Activated CD4-positive, alpha-beta memory T cell treated with anti-CD3 and anti-CD28 coated beads, Interleukin-2, amount 10 ng/mL, durations not matched to agents 7 days and 5 days (primary cell): ENCODE results near the gene GART. TPM values are rescaled to one million over a fixed set of nuclear protein-coding genes. Genes with fewer than 3 reads are reported as not detected.
"Not testable (repeated sequence)": the region's sequence is repeated elsewhere in the genome, so short reads cannot be mapped to it uniquely, and the experiment has no call there.

Experiments used
- CTCF ChIA-PET: fragments of 350-600 bp; sonication (Branson Sonifier 250); formaldehyde crosslinking; loops from one replicate; lab custom pipeline; 2021; ENCODE audit warnings: antibody characterized with exemption, inconsistent platforms; lab: Charles Lee
- POLR2A ChIA-PET: fragments of 350-600 bp; sonication (Branson Sonifier 250); formaldehyde crosslinking; loops from one replicate; lab custom pipeline; 2021; ENCODE audit warnings: antibody characterized with exemption; lab: Charles Lee
- DNase-seq: peaks from one replicate; pipeline ENCODE4 v3.0.0-alpha.2; 2020
- H3K27ac Mint-ChIP-seq: one replicate; pipeline ENCODE4 v1.8.0; 2021; ENCODE audit warnings: mild to moderate bottlenecking, mixed read lengths
- H3K27me3 Mint-ChIP-seq: one replicate; pipeline ENCODE4 v1.8.0; 2021; ENCODE audit warnings: mixed read lengths
- H3K36me3 Mint-ChIP-seq: one replicate; pipeline ENCODE4 v1.8.0; 2021; ENCODE audit warnings: low read depth, mixed read lengths
- H3K4me1 Mint-ChIP-seq: one replicate; pipeline ENCODE4 v1.8.0; 2021; ENCODE audit warnings: mixed read lengths
- H3K4me3 Mint-ChIP-seq: one replicate; pipeline ENCODE4 v1.8.0; 2021; ENCODE audit warnings: mild to moderate bottlenecking, mixed read lengths
- H3K9me3 Mint-ChIP-seq: one replicate; pipeline ENCODE4 v1.8.0; 2021; ENCODE audit warnings: mixed read lengths
- total RNA-seq, 2 experiments: library from RNA; stranded (reverse); gene quantifications; one replicate each; pipeline ENCODE4 v1.2.3, GENCODE V29; 2021

Gene GART
- total RNA-seq, 2 experiments from 2014 or later = 108 to 111 TPM

DNA sequence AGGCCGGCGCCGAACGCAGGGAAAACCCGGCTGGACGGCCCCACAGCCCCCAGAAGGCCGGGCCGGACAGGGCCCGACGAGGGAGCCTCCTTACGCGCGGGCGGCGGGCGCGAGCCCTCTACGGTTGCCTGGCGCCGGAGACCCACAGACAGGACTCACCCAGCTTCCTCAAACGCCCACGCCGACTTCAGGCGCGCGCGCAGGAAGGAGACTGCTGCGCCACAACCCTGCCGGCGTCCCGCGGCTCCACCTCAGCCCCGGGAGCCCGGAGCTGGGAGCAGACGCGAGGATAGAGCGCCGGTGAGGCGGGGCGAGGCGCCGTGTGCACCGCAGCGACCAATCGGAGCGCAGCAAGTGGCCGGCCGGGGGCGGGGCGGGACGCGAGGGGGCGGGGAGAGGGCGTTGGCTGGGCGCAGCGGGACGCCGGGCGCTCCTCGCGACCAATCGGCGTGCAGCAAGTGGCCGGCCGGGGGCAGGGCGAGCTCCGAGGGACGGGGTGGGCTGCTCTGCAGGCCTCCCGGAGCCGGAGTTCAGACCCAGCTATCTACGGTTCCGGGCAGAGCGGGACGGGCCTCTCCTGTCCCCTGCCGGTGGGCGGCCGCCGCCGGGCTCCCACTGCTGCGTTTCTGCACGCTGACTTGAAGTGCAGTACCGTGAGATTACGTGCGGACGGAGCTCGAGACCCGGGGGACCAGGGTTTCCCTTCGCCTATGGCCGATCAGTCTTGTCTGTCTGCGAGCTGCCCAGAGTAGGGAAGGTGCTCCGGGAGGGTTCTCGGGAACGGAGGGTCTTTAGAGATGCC is 62.0 kb downstream of the GART start, which contains the start of gene TMEM50B:
TMEM50B (minus strand) TSS at position 296 of the 802 bp plus-strand sequence. CDS start 11,089 bp downstream, outside the sequence.
- H3K36me3 Mint-ChIP-seq = no peaks in the 10 kb centered on the region
- peak within 1 kb of the TSS; percentile 90 for H3K4me3 Mint-ChIP-seq
- ChIA-PET POLR2A (interaction anchor here (0.6 to 3.7 kb wide), 29 partner anchors 9 to 753 kb away, joined by 3 to 53 read pairs (median 4); partner anchors contain the start of genes DNAJC28, DONSON, GART and IFNAR1), CTCF (interaction anchor here (0.5 to 2.3 kb wide), 16 partner anchors 11 to 155 kb away, joined by 3 to 19 read pairs (median 3); partner anchors contain the start of genes DNAJC28, DONSON and IFNAR1)
- H3K27me3 Mint-ChIP-seq = peaks cover 4% of the 10 kb centered on the region
- H3K27ac Mint-ChIP-seq = peak within 1 kb of the TSS; percentile 81
- DNase-seq = peak; percentile 96
- peaks cover 21% of the 10 kb centered on the region for H3K4me1 Mint-ChIP-seq
- H3K9me3 Mint-ChIP-seq = no peaks in the 10 kb centered on the region

DNA sequence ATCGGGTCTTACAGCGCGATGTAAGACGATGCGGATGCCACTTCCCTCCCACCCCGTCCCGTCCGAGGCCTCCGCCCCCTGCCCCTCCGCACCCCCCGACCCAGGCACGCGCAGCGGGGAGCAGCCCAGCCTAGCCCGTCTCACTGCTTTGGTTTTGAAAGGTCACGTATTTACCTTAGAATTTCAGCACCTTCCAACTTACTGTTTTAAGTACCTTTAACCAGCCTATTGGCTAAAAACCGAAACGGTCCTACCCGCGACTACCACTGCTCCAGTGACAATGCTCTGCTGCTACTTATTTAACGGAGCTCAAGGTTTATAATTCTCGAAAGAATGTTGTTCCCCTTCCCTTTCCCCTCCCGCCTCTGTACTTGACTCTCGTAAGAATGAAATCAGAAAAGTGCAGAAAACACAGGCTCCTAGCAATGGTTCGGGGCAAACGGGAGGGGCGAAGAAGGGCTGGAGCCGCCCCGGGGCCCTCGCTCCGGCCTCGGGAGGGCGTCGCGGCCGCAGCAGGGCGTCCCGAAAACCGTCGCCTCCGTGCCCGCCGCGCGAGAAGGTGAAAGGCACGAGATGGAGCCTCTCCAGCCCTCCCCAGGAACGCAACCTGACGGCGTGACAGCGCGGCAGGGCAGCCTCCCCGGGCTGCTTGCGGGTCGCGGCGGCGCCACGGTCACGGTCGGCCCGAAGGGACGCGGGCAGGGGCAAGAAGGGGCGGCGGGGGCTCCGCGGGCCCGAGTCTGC is 62.8 kb downstream of the GART start:
- POLR2A ChIA-PET = interaction anchor here (1.0 to 3.7 kb wide), 18 partner anchors 12 to 752 kb away, joined by 3 to 53 read pairs (median 5); partner anchors contain the start of genes DNAJC28, DONSON, GART and IFNAR1
- H3K4me1 Mint-ChIP-seq = peaks cover 21% of the 10 kb centered on the region
- CTCF ChIA-PET = interaction anchor here (0.9 to 2.3 kb wide), 9 partner anchors 12 to 154 kb away, joined by 3 to 19 read pairs (median 3); partner anchors contain the start of genes DNAJC28, DONSON and IFNAR1
- H3K9me3 Mint-ChIP-seq = no peaks in the 10 kb centered on the region
- H3K4me3 Mint-ChIP-seq = peak overlapping the region; percentile 90
- peak; percentile 49 for DNase-seq
- H3K27me3 Mint-ChIP-seq = peaks cover 4% of the 10 kb centered on the region
- peak overlapping the region; percentile 74 for H3K27ac Mint-ChIP-seq
- no peaks in the 10 kb centered on the region for H3K36me3 Mint-ChIP-seq

DNA sequence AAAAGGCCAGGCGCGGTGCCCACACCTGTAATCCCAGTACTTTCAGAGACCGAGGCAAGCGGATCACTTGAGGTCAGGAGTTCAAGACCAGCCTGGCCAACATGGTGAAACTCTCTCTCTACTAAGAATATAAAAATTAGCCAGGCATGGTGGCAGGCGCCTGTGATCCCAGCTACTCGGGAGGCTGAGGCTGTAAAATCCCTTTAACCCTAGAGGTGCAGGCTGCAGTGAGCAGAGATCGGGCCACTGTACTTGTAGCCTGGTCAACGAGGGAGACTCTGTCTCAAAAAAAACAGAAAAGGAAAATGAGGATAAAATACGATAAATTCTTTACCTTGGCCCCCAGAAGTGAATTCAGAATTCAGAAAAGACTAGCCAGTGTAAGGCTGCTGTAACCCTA is 63.7 kb downstream of the GART start:
- Mint-ChIP-seq H3K4me3 (peak overlapping the region; percentile 90), H3K27me3 (peaks cover 4% of the 10 kb centered on the region), H3K36me3 (no peaks in the 10 kb centered on the region), H3K27ac (peak overlapping the region; percentile 74), H3K4me1 (peaks cover 21% of the 10 kb centered on the region), H3K9me3 (no peaks in the 10 kb centered on the region)
- ChIA-PET POLR2A (interaction anchor here (3.1 kb wide), 1 partner anchor 13 kb away, joined by 53 read pairs; the partner anchor contains the start of gene DNAJC28), CTCF (no interaction called here)
- no peak for DNase-seq

DNA sequence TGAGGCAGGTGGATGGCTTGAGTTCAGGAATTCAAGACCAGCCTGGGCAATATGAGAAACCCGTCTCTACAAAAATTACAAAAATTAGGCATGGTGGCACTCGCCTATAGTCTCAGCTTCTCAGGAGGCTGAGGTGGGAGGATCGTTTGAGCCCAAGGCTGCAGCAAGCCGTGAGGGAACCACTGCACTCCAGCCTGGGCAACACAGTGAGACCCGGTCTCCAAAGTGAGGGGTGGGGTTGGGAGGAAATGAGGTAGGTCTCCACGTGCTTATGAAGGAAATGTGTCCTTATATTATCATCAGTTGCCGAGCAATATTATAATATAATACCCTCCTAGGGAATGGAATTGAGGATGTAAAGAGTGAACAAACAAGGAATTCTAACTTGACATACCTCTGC is 64.9 kb downstream of the GART start:
- POLR2A ChIA-PET = no interaction called here
- H3K4me1 Mint-ChIP-seq = peaks cover 21% of the 10 kb centered on the region
- no peak overlapping the region for H3K4me3 Mint-ChIP-seq
- H3K9me3 Mint-ChIP-seq = no peaks in the 10 kb centered on the region
- H3K27me3 Mint-ChIP-seq = no peaks in the 10 kb centered on the region
- CTCF ChIA-PET = interaction anchor here (0.7 to 1.0 kb wide), 2 partner anchors 129 to 1470 kb away, joined by 3 to 4 read pairs; no protein-coding TSS in a partner anchor
- no peaks in the 10 kb centered on the region for H3K36me3 Mint-ChIP-seq
- no peak overlapping the region for H3K27ac Mint-ChIP-seq
- no peak for DNase-seq

DNA sequence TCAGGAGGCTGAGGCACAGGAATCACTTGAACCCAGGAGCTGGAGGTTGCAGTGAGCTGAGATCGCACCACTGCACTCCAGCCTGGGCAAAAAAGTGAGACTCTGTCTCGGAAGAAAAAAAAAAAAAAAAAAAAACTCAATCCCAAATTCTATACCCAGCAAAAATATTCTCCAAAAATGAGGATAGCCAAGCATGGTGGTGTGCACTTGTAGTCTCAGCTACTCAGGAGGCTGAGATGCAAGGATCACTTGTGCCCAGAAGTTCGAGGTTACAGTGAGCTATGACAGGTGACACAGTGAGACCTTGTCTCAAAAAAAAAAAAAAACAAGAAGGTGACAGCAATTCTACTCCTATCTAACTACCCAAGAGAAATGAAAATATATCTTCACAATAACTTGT is 68.6 kb downstream of the GART start:
- H3K4me3 Mint-ChIP-seq = no peak overlapping the region
- H3K27ac Mint-ChIP-seq = no peak overlapping the region
- H3K36me3 Mint-ChIP-seq = no peaks in the 10 kb centered on the region
- no peaks in the 10 kb centered on the region for H3K9me3 Mint-ChIP-seq
- H3K4me1 Mint-ChIP-seq = peaks cover 6% of the 10 kb centered on the region
- H3K27me3 Mint-ChIP-seq = no peaks in the 10 kb centered on the region
- no peak for DNase-seq
- POLR2A ChIA-PET = no interaction called here
- CTCF ChIA-PET = interaction anchor here (1.0 kb wide), 1 partner anchor 44 kb away, joined by 3 read pairs; no protein-coding TSS in a partner anchor

DNA sequence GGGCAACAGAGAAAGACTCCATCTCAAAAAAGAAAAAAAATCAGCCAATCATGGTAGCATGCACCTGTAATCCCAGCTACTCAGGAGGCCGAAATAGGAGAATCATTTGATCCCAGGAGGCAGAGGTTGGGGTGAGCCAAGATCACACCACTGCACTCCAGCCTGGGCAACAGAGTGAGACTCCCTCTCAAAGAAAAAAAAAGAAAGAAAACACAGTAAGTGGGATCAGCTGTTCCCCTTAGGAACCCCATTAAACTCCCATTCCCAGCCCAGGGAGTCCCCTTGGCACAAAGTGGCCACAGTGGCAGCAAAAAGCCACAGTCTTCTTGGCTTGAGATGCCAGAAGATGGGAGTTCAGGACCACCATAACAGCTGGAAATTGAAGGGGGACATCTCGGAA is 71.2 kb downstream of the GART start:
- POLR2A ChIA-PET = no interaction called here

DNA sequence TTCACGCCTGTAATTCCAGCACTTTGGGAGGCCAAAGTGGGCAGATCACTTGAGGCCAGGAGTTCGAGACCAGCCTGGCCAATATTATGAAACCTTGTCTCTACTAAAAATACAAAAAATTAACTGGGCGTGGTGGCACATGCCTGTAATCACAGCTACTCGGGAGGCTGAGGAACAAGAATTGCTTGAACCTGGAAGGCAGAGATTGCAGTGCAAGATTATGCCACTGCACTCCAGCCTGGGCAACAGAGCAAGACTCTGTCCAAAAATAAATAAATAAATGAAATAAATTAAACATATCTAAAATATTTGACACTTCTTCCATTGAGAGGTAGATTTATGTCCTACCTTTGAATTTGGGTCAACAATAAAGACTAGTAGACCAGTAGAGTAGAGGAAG is 72.7 kb downstream of the GART start:
- H3K4me3 Mint-ChIP-seq, H3K9me3 Mint-ChIP-seq, H3K27ac Mint-ChIP-seq, H3K36me3 Mint-ChIP-seq, H3K27me3 Mint-ChIP-seq, DNase-seq, CTCF ChIA-PET, H3K4me1 Mint-ChIP-seq, POLR2A ChIA-PET: not testable (repeated sequence)

More for the DNA sequence above, 71.2 kb downstream of the GART start:
- Mint-ChIP-seq H3K4me1 (no peaks in the 10 kb centered on the region), H3K27ac (no peak overlapping the region), H3K9me3 (no peaks in the 10 kb centered on the region), H3K4me3 (no peak overlapping the region), H3K36me3 (no peaks in the 10 kb centered on the region), H3K27me3 (no peaks in the 10 kb centered on the region)
- CTCF ChIA-PET = no interaction called here
- no peak for DNase-seq

DNA sequence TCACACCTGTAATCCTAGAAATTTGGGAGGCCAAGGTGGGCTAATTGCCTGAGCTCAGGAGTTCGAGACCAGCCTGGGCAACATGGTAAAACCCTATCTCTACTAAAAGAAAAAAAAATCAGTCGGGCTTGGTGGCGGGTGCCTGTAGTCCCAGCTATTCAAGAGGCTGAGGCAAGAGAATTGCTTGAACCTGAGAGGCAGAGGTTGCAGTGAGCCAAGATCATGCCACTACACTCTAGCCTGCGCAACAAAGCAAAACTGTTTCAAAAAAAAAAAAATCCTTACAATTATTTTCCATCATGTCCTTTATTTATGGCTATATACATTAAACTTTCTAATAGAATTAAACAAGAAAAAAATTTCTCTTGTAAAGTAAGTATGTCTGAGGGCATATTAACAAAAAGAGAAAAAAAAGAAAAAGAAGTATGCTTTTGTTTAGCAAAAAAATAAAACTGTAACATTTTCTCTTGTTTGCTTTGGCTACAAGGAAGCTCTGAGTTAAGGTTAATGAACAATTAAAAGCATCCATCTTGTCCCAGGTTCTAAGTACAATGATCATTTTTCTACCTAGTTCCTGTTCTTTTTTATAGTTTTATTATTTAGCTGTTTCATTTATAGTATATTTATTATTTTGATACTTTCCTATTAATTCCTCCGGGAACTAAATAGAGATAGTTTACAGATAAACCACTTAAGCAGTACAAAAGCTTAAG is 80.2 kb downstream of the GART start:
- ChIA-PET POLR2A (no interaction called here), CTCF (interaction anchor here (1.3 to 3.2 kb wide), 2 partner anchors 18 to 144 kb away, joined by 4 to 12 read pairs; partner anchors contain the start of gene TMEM50B)
- H3K4me1 Mint-ChIP-seq = no peaks in the 10 kb centered on the region
- H3K4me3 Mint-ChIP-seq = no peak overlapping the region
- H3K9me3 Mint-ChIP-seq = no peaks in the 10 kb centered on the region
- H3K36me3 Mint-ChIP-seq = peaks cover 3% of the 10 kb centered on the region
- no peak overlapping the region for H3K27ac Mint-ChIP-seq
- DNase-seq = no peak
- H3K27me3 Mint-ChIP-seq = no peaks in the 10 kb centered on the region

DNA sequence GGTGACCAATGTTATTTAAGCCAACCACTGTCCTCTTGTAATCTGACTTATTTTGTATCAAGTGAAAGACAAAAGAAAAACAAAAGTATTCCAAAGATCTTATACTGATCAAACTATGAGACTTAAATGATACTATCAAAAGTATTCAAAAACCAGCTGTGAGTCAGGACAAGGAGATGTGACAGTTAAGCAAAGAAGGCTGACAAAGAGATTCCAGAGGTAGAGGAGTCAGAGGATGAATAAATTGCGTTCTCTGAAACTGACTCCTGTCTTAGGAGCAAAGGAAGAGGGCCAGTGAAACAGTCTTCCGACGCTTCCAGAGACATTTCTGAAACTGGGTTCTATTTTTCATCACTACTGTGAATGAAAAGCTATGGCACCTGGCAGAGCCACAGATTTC is 83.1 kb downstream of the GART start:
- Mint-ChIP-seq H3K36me3 (peaks cover 3% of the 10 kb centered on the region), H3K4me3 (no peak overlapping the region), H3K4me1 (peaks cover 1% of the 10 kb centered on the region), H3K27ac (no peak overlapping the region), H3K27me3 (no peaks in the 10 kb centered on the region), H3K9me3 (no peaks in the 10 kb centered on the region)
- POLR2A ChIA-PET = no interaction called here
- DNase-seq = no peak
- CTCF ChIA-PET = no interaction called here

DNA sequence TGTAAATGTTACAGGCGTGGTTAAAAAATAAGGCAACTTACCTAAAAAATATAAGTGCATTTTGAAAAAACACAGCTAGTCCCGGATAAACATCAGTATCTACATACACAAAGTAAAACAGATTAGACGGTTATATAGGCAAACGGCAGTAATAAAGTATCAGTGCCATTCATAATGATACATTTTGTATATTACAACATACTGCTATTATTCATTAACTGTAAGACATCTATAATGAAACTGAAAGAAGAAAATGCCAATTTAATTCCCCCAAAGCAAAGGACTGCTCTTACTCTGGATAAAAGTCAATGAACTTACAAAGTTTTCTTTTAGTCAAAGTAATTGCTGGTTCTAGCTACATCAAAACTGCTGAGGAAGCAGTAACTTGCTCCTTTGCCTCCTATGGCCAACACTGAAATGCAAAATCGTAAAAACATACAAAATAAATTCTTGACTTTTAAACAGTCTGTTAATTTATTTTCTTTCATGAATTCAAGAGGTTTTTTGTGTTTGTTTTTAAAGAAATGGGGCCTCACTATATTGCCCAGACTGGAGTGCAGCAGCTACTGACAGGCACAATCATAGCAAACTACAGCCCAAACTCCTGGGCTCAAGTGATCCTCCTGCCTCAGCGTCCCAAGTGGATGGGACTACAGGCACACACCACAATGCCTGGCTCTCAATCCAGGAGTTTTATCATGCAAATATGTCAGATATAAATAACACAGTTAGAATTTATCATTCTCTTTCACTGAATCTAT is 86.1 kb downstream of the GART start:
- peaks cover 6% of the 10 kb centered on the region for H3K36me3 Mint-ChIP-seq
- DNase-seq = no peak
- peaks cover 1% of the 10 kb centered on the region for H3K4me1 Mint-ChIP-seq
- H3K27ac Mint-ChIP-seq = no peak overlapping the region
- ChIA-PET POLR2A (no interaction called here), CTCF (interaction anchor here (1.1 to 3.5 kb wide), 3 partner anchors 11 to 150 kb away, joined by 3 to 11 read pairs (median 5); no protein-coding TSS in a partner anchor)
- H3K27me3 Mint-ChIP-seq = no peaks in the 10 kb centered on the region
- H3K4me3 Mint-ChIP-seq = no peak overlapping the region
- H3K9me3 Mint-ChIP-seq = no peaks in the 10 kb centered on the region
